ENCODE data around the gene ATP6V0C.

The ATP6V0C gene

GRCh38 chr16:2480948-2481347, 32.8 kb upstream of the ATP6V0C start:
- Histone ChIP-seq H3K4me3 (ENCODE audit: low read length) (no peak overlapping the region), H3K4me1 (ENCODE audit: insufficient read depth, low read length) (peaks cover 4% of the 10 kb centered on the region), H3K9me3 (ENCODE audit: low read length) (no peaks in the 10 kb centered on the region), H3K27me3 (ENCODE audit: insufficient read depth, low read length) (no peaks in the 10 kb centered on the region), H3K36me3 (ENCODE audit: insufficient read depth, low read length) (no peaks in the 10 kb centered on the region), H2AFZ (ENCODE audit: low read depth, low read length) (no peak overlapping the region)

- H3K4me1 ChIP-seq (ENCODE audit: insufficient read depth, low read length): no peaks in the 10 kb centered on the region
Observed at GRCh38 chr16:2481676-2482075, 32.1 kb upstream of the ATP6V0C start.

GRCh38 chr16:2482249-2482648, 31.5 kb upstream of the ATP6V0C start:
- no peaks in the 10 kb centered on the region for H3K36me3 ChIP-seq (ENCODE audit: insufficient read depth, low read length)
- no peak overlapping the region for H2AFZ ChIP-seq (ENCODE audit: low read depth, low read length)
- no peak overlapping the region for H3K4me3 ChIP-seq (ENCODE audit: low read length)
- H3K27me3 ChIP-seq (ENCODE audit: insufficient read depth, low read length): no peaks in the 10 kb centered on the region
- H3K4me1 ChIP-seq (ENCODE audit: insufficient read depth, low read length): no peaks in the 10 kb centered on the region
- no peaks in the 10 kb centered on the region for H3K9me3 ChIP-seq (ENCODE audit: low read length)

More at GRCh38 chr16:2481676-2482075, 32.1 kb upstream of the ATP6V0C start:
- Histone ChIP-seq H2AFZ (ENCODE audit: low read depth, low read length) (no peak overlapping the region), H3K9me3 (ENCODE audit: low read length) (no peaks in the 10 kb centered on the region), H3K27me3 (ENCODE audit: insufficient read depth, low read length) (no peaks in the 10 kb centered on the region), H3K4me3 (ENCODE audit: low read length) (no peak overlapping the region), H3K36me3 (ENCODE audit: insufficient read depth, low read length) (no peaks in the 10 kb centered on the region)

GRCh38 chr16:2482708-2483534, 30.8 kb upstream of the ATP6V0C start:
- Histone ChIP-seq H3K27me3 (ENCODE audit: insufficient read depth, low read length) (no peaks in the 10 kb centered on the region), H3K4me1 (ENCODE audit: insufficient read depth, low read length) (no peaks in the 10 kb centered on the region), H3K9me3 (ENCODE audit: low read length) (no peaks in the 10 kb centered on the region), H3K4me3 (ENCODE audit: low read length) (no peak overlapping the region), H2AFZ (ENCODE audit: low read depth, low read length) (no peak overlapping the region), H3K36me3 (ENCODE audit: insufficient read depth, low read length) (no peaks in the 10 kb centered on the region)

GRCh38 chr16:2483939-2484897, 29.5 kb upstream of the ATP6V0C start:
- Histone ChIP-seq H3K4me1 (ENCODE audit: insufficient read depth, low read length) (no peaks in the 10 kb centered on the region), H3K4me3 (ENCODE audit: low read length) (no peak overlapping the region), H3K27me3 (ENCODE audit: insufficient read depth, low read length) (no peaks in the 10 kb centered on the region), H3K36me3 (ENCODE audit: insufficient read depth, low read length) (no peaks in the 10 kb centered on the region), H3K9me3 (ENCODE audit: low read length) (no peaks in the 10 kb centered on the region), H2AFZ (ENCODE audit: low read depth, low read length) (no peak overlapping the region)

- no peaks in the 10 kb centered on the region for H3K4me1 ChIP-seq (ENCODE audit: insufficient read depth, low read length)
- H3K36me3 ChIP-seq (ENCODE audit: insufficient read depth, low read length): no peaks in the 10 kb centered on the region
- H3K27me3 ChIP-seq (ENCODE audit: insufficient read depth, low read length): no peaks in the 10 kb centered on the region
- no peak overlapping the region for H2AFZ ChIP-seq (ENCODE audit: low read depth, low read length)
- no peaks in the 10 kb centered on the region for H3K9me3 ChIP-seq (ENCODE audit: low read length)
- H3K4me3 ChIP-seq (ENCODE audit: low read length): no peak overlapping the region
Observed at GRCh38 chr16:2484898-2485508, 28.7 kb upstream of the ATP6V0C start.

- Histone ChIP-seq H3K4me3 (ENCODE audit: low read length) (no peak overlapping the region), H3K36me3 (ENCODE audit: insufficient read depth, low read length) (no peaks in the 10 kb centered on the region), H3K9me3 (ENCODE audit: low read length) (no peaks in the 10 kb centered on the region), H3K27me3 (ENCODE audit: insufficient read depth, low read length) (no peaks in the 10 kb centered on the region), H2AFZ (ENCODE audit: low read depth, low read length) (no peak overlapping the region), H3K4me1 (ENCODE audit: insufficient read depth, low read length) (no peaks in the 10 kb centered on the region)
Observed at GRCh38 chr16:2485811-2486507, 27.8 kb upstream of the ATP6V0C start.

GRCh38 chr16:2486645-2487516, 26.9 kb upstream of the ATP6V0C start:
- no peaks in the 10 kb centered on the region for H3K27me3 ChIP-seq (ENCODE audit: insufficient read depth, low read length)

GRCh38 chr16:2487517-2487842, 26.3 kb upstream of the ATP6V0C start:
- Histone ChIP-seq H3K4me3 (ENCODE audit: low read length) (no peak overlapping the region), H3K27me3 (ENCODE audit: insufficient read depth, low read length) (no peaks in the 10 kb centered on the region), H3K4me1 (ENCODE audit: insufficient read depth, low read length) (no peaks in the 10 kb centered on the region)

More at GRCh38 chr16:2486645-2487516, 26.9 kb upstream of the ATP6V0C start:
- Histone ChIP-seq H3K4me1 (ENCODE audit: insufficient read depth, low read length) (no peaks in the 10 kb centered on the region), H2AFZ (ENCODE audit: low read depth, low read length) (no peak overlapping the region), H3K36me3 (ENCODE audit: insufficient read depth, low read length) (no peaks in the 10 kb centered on the region), H3K9me3 (ENCODE audit: low read length) (no peaks in the 10 kb centered on the region), H3K4me3 (ENCODE audit: low read length) (no peak overlapping the region)

GRCh38 chr16:2487903-2488531, 25.7 kb upstream of the ATP6V0C start:
- Histone ChIP-seq H3K36me3 (ENCODE audit: insufficient read depth, low read length) (no peaks in the 10 kb centered on the region), H3K9me3 (ENCODE audit: low read length) (no peaks in the 10 kb centered on the region), H2AFZ (ENCODE audit: low read depth, low read length) (no peak overlapping the region), H3K27me3 (ENCODE audit: insufficient read depth, low read length) (no peaks in the 10 kb centered on the region), H3K4me1 (ENCODE audit: insufficient read depth, low read length) (no peaks in the 10 kb centered on the region), H3K4me3 (ENCODE audit: low read length) (no peak overlapping the region)

More at GRCh38 chr16:2487517-2487842, 26.3 kb upstream of the ATP6V0C start:
- Histone ChIP-seq H3K9me3 (ENCODE audit: low read length) (no peaks in the 10 kb centered on the region), H3K36me3 (ENCODE audit: insufficient read depth, low read length) (no peaks in the 10 kb centered on the region), H2AFZ (ENCODE audit: low read depth, low read length) (no peak overlapping the region)

GRCh38 chr16:2489581-2489980, 24.2 kb upstream of the ATP6V0C start:
- no peaks in the 10 kb centered on the region for H3K36me3 ChIP-seq (ENCODE audit: insufficient read depth, low read length)
- H3K4me3 ChIP-seq (ENCODE audit: low read length): no peak overlapping the region
- H3K4me1 ChIP-seq (ENCODE audit: insufficient read depth, low read length): no peaks in the 10 kb centered on the region
- no peaks in the 10 kb centered on the region for H3K27me3 ChIP-seq (ENCODE audit: insufficient read depth, low read length)
- H3K9me3 ChIP-seq (ENCODE audit: low read length): no peaks in the 10 kb centered on the region
- H2AFZ ChIP-seq (ENCODE audit: low read depth, low read length): no peak overlapping the region

All from neuron (in vitro differentiated cells).